ENCODE results near the gene KYNU.
"Not testable (repeated sequence)": the region's sequence is repeated elsewhere in the genome, so short reads cannot be mapped to it uniquely, and the experiment has no call there.

KYNU gene

GRCh38 chr2:142877216-142877838 lies at the start of gene KYNU:
Gene KYNU (plus strand): TSS chr2:142877664. CDS start chr2:142885368, 7,704 bp downstream.
- no peak for DNase-seq

DNA sequence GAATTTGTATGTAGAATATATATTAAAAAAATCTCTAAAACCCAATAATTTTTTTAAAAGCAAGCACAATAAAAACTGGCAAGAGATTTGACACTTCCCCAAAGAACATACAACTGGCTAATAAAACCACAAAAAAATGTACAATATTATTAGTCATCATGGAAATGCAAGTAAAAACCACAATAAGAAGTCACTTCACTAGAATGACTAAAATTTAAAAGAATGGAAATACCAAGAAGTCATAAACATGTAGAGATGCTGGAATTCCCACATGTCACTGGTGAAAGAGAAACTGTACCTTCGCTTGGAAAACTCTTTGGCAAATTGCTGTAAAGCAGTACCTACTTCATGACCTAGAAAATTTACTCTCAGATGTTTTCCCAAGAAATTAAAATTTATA lies 43.4 kb upstream of the KYNU start:
- no peak for DNase-seq

GRCh38 chr2:142840436-142840835 lies 37.0 kb upstream of the KYNU start:
- no peak for DNase-seq

DNA sequence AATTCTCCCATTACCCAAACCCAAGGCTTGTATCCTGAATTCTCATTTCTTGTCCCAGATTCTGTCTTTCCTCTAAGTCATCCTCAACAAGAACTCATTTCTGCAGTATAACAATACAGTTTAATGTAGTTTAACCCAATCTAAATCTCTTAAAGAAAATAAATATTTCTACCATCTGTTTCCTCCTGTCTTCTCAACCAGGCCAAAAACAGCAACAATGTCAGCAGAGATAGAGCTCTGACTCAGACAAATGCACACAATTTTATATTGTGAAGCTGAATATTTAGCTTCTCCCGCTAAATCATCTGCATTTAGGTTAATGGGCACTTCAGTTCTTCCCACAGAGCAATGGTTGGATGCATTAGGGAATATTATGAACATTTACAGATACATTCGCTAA lies 35.7 kb upstream of the KYNU start:
- no peak for DNase-seq

GRCh38 chr2:142842369-142842768 lies 35.1 kb upstream of the KYNU start:
- DNase-seq, result no peak

GRCh38 chr2:142843731-142844130 lies 33.7 kb upstream of the KYNU start:
- no peak for DNase-seq

DNA sequence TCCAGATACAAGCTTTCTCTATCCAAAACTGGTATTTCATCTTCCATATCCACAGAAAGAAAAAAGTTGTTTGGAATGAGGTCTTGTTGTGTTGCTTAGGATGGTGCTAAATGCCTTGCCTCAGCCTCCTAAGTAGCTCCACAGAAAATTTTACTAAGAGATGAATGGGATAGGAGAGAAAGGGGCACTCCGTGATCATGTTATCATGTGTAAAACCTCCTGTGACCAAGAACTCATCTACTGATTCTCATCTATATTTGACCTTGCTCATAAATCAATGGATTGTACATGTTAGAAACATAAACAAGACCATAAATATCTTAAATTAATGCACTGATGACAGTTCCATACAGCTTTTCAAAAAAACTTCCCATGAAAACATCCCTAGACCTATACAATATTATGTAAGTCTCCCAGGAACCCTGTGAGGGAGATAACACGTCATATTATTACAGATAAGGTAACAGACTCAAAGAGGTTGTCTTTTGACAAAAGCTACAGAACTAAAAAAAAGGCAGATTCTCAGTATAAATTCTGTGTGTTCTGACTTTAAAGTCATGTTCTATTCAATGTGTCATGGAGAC lies 29.3 kb upstream of the KYNU start:
- DNase-seq, result no peak

- DNase-seq, result no peak
These were observed 27.6 kb upstream of the KYNU start for GRCh38 chr2:142849820-142850219.

DNA sequence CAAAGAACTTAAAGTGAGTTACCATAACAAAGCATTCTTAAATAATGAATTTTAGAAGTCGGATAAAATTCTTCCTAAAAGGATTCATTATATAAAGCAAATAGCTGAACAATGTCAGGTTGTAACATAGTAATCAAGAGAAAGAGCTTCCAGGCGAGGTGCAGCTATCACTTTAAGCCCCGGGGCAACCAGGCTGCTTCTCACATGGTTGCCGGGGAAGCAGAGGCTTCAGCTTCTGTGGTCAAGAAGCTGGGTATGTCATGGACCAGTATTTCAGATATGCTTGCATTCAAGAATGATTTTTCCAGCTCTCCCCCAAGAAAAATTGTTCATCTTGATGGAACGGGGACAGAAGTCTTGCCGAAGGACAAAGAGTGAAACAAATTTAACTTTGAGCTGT lies 23.6 kb upstream of the KYNU start:
- DNase-seq, result no peak

DNA sequence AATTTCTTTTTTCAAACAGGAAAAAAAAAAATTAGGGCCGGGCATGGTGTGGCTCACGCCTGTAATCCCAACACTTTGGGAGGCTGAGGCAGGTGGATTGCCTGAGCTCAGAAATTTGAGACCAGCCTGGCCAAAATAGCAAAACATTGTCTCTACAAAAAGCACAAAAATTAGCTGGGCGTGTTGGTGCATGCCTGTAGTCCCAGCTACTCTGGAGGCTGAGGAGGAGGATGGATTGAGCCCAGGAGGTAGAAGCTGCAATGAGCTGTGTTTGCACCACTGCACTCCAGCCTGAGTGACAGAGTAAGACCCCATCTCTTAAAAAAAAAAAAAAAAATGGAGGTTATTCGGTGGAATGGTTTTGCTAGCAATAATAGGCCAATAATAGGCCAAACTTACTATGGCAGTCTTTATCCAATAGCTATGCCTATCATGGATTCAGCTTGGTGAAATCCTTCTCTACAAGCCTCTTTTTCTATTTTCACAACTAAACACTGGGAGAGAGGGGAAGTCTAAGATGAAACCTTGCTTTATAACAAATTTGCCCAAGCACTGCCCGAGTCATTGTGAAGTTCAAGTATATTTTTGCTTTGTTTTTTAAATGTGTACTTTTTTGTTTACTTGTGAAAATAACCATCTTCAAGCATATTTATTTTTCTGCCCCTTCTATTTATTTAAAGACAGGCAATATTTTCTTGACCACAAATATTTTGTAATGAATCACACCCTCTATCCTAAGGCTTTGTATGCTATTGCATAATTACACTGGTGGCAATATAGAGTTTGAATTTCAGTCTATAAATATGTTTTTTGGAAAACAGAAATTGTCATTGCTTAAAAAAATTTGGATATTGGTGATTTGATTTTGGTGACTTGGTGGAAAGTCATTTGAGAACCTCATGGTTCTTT lies 20.0 kb upstream of the KYNU start:
- no peak for DNase-seq

DNA sequence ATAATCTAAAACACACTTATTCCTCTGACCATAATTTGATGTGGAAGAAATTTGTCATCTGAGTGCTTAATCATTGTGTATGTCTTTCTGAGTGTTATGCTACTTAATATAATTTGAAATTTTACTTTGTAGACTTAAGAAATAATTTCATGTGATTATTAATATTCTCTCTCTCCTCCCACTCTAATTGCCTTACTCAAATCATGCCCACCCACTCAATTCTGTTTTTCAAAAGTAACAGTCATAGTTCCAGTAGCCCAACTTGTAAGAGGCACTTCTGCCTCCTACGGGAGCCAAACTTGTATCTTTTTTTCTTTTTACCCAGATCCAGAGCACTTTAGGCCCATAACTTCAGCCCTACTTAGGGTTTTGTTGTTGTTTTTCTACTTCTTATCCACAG lies 18.5 kb upstream of the KYNU start:
- no peak for DNase-seq

DNA sequence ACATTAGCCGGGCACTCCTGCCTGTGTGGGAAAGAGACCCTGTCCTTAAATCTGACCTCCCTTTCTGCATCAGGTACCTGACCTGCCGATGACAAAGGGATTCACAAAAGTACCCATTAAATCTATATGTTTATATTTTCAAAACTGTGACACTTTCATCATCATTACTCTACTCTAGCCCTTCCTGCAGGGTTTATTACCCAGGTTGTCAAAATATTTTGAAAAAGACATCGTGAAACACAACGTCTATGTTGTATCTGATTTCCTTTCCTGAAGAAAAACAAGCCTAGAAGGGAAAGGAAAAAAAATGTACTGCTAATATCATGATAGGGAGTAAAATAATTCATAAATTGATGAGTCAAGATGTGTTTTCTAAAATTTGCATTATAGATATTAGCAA lies 15.2 kb upstream of the KYNU start:
- DNase-seq, result no peak

GRCh38 chr2:142862847-142863246 lies 14.6 kb upstream of the KYNU start:
- DNase-seq, result no peak

DNA sequence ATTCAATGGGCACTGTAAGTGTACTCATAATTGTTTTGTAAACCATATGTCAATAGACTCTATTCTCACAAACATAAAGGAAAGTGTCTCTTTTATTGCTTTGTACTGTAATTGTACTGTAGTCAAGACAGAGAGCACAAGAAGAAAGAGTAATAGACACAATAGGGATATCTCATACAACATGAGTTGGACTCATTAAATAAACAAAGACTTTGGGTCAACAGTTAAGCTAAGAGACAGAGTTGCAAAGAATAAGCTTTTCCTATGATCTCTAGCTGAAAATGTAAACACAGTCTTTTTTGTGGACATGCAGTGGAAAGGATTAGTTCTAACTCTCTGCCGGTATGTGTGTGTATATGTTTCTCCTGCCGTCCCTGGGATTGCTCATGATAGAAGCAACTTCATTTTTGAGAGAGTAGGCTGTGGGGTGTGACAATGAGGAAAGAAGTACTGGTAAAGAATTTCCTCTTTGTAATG lies 13.9 kb upstream of the KYNU start:
- no peak for DNase-seq

DNA sequence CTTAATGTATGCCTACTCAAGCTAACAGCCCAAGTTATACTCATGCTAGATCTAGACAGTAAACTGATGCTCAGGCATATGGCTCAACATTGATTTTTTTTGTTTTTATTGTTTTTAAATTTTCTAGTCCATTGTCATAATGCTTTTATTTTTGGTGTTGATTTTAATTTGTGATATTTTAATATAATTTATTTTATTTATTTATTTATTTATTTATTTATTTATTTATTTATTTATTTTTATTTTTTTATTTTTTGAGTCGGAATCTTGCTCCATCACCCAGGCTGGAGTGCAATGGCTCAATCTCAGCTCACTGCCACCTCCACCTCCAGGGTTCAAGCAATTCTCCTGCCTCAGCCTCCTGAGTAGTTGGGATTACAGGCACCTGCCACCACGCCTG lies 12.9 kb upstream of the KYNU start:
- DNase-seq, result not testable (repeated sequence)

- no peak for DNase-seq
These were observed 11.5 kb upstream of the KYNU start for GRCh38 chr2:142865924-142866323.

DNA sequence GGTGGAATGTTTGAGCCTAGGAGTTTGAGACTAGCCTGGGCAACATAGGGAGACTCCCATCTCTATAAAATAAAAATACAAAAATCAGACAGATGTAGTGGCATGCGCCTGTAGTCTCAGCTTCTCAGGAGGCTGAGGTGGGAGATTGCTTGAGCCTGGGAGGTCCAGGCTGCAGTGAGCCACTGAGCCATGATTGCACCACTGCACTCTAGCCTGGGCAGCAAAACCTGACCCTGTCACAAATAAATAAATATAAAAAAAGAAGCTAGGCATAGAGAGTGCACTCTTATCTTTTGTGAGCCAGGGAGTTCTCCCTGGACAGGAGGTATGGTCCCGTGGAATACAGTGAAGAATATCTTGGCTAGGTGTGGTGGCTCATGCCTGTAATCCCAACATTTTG lies 11.0 kb upstream of the KYNU start:
- no peak for DNase-seq

GRCh38 chr2:142867136-142867535 lies 10.3 kb upstream of the KYNU start:
- no peak for DNase-seq

DNA sequence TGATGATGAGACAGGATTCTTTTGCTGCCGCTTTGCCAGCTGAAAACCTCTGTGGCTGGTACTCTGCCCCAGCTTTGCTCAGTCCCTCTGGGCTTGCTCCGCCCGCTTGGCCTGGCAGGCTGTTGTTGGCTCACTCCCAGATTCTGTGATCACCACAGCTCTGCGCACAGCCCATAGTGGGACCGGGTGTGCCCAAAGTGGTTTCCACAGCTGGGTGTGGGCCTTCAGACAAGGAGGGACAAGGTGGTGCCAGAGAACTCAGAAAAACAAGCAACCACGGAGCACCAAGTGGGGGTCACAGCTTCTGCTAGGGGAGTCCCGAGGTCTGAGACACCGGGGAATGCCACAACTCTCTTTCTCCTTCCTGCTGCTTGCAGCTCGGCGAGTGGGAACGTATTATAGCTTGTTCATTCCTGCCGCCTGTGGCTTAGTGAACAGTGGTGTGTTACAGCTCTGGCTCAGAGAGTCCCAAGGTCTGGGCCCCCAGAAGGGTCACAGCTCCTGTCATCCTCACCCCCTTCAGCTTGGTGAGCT lies 9.2 kb upstream of the KYNU start:
- no peak for DNase-seq

DNA sequence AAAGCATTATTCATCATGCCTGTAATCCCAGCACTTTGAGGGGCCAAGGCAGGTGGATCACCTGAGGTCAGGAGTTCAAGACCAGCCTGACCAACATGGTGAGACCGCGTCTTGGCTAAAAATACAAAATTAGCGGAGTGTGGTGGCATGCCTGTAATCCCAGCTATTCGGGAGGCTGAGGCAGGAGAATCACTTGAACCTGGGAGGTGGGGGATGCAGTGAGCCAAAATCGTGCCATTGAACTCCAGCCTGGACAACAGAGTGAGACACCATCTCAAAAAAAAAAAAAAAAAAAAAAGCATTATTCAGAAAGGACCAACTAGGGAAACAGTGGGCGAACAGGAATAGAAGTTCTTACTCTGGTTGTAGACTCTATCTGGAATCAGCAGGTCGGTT lies 8.4 kb upstream of the KYNU start:
- not testable (repeated sequence) for DNase-seq

- no peak for DNase-seq
These were observed 7.9 kb upstream of the KYNU start for GRCh38 chr2:142869461-142870106.

- DNase-seq, result no peak
These were observed 6.9 kb upstream of the KYNU start for GRCh38 chr2:142870526-142870925.

DNA sequence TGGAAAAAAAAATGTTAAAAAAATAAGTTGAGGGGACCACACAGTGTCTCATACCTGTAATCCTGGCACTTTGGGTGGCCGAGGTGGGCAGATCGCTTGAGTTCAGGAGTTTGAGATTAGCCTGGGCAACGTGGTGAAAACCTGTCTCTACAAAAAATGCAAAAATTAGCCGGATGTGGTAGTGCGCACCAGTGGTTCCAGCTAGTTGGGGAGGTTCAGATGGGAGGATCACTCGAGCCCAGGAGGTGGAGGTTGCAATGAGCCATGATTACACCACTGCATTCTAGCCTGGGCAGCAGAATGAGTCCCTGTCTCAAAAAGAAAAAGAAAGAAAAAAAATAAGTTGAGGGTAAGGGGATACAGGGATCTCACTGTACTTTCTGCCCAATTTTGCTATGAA lies 6.1 kb upstream of the KYNU start:
- no peak for DNase-seq
